Stimulated activated CD4-positive, alpha-beta T cell treated with anti-CD3 and anti-CD28 coated beads, Interleukin-4, amount 100 ng/mL, for 1 hour (primary cell): ENCODE results near the gene DUSP10.

Source experiments
- DNase-seq: peaks from one replicate; pipeline ENCODE4 v3.0.0-alpha.2; 2020

DUSP10 gene

DNA sequence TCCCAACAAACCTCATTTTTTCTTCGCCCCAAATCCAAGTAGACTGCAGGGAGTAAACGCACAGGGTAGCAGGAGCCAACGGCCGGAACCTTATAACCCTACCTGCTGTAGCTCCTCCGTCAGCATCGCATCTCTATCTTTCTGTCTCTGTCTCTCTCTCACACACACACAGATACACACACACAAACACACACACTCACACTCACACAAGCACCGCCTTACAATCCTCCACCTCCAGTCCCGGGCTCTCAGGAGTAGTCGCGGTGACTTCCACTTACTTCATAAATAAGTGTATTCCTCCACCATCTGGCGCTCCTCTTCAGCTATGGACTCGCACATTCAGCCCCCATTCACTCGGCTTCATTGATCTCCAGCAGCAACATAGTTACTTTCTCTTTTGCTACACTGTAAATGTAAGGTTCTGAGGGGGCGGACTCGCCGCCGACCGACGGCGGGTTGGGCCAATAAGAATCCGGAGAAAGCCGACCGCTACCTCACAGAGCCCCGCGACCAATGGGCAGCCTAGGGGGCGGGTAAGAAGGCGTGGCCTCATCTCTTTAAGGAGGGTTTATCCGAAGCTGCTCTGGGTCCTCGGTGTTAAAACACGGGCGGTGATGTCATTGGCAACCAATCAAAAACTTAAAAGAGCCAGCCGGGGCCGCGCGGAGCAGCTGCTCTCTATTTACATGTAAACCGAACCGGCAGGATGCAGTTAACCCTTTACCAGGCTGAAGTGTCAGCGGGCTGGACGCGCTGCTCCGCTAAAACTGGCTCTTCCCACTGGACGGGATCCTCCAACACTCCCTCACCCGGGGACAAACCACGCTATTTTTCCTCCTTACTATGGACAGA lies at the start of gene DUSP10:
TSS of gene DUSP10 (minus strand) at position 387 of the 852 bp plus-strand sequence. CDS start 2,345 bp downstream, outside the sequence.
- DNase-seq, result peak; percentile 97

DNA sequence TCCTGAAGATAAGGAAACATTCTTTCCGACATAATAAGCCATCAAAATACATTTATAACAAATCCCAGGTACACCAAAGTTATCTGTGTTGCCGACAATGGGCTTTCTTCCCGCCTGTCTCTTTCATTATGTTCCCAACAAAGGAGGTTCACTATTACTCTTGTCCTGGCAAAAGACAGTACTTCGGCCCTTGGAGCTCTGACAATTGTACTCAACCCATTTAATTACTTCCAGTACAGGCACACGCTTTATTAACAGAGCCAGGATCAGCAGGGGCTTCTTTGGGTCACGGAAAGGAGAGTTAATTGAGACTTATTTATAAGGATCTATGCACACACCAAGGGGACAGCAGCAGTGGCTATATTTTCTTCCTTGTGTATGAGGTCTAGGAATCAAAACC lies 46.6 kb upstream of the DUSP10 start:
- DNase-seq, result no peak

DNA sequence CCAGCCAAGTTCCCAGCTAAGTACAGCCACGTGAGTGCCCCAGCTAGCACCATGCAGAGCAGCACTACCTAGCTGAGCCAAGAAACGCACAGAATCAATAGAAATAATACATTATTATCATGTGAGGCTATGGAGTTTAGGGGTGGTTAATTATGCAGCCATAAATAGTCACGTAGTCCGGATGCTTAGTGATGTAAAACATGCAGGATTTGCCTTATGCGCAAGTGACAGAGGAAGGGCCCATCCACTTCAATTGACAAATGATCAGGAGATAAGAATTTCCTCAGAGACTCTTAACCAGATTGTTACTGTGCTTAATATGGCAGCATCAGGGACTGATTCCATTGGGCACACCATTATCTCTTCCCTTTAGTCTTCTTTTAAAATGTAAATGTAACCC lies 44.8 kb upstream of the DUSP10 start:
- DNase-seq, result no peak

DNA sequence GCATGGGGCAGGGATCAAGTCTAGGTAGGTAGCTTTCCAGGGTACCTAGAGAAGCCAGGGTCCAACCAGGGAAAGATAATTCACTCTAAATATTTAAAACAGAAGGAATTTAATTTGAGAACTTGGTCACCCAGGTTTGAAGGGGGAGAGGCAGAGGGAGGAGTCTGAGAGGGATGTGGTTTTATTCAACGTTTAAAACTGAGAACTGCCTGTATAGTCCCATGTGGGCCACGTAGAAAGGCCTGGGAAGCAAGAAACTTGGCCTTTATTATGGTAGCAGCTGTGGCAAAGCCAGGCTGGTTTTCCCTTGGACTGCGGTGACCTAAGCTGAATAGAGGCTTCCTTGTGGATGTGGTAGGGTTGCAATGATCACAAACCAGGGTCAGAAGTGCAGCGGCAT lies 42.0 kb upstream of the DUSP10 start:
- DNase-seq, result no peak

DNA sequence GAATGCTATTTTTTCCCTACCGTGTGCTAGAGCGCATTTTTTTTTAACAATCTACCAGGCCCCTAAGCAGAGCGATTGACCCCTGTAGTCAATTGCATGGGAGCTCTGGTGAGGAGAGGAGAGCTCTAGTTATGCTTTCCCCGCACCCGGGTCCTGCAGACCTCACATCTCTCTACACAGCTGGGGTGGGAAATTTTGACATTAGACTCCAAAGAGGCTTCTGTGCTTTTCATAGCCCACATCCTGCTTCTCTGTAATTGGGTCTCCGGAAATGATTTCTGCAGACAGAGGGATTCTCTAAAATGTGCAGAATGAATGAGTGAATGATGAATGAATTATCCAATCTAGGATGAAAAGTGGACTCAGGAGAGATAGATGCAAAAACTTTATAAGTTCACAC lies 41.5 kb upstream of the DUSP10 start:
- DNase-seq, result no peak

DNA sequence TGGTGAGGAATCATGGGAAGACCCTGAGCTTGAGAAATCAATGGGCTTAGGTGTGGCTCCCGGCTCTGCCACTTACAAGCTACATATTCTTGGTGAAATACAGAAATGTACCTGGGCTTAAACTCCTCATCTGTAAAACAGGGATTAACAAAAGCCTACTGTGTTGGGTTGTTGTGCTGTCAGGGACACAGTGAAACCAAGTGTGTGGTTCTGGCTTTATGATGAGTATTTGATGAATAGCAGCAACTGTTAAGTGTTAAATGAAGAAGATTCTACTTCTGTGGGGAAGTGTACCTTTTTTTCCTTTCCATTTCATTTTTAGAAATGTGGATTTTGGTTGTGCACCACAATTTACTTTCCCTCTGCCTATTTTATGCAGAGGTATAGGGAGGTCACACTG lies 41.1 kb upstream of the DUSP10 start:
- no peak for DNase-seq

DNA sequence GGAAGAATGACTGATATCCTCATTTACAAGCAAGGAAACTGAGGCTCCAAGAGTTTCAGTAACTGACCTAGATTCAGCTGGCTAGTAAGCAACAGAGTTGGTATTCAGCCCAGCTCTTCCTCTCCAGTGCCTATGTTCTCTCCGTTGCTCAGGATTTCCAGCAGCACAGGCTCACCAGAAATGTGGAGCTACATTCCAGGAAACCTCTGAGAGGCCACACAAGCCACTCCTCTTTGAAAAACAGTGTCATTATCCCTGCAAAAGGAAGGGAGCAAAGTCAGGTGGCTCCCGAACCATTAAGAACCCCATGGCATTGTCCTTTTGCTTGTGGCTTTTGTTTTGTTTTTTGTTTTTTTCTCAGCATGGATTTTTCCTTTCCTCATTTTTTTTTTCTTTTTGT lies 40.6 kb upstream of the DUSP10 start:
- DNase-seq, result no peak

DNA sequence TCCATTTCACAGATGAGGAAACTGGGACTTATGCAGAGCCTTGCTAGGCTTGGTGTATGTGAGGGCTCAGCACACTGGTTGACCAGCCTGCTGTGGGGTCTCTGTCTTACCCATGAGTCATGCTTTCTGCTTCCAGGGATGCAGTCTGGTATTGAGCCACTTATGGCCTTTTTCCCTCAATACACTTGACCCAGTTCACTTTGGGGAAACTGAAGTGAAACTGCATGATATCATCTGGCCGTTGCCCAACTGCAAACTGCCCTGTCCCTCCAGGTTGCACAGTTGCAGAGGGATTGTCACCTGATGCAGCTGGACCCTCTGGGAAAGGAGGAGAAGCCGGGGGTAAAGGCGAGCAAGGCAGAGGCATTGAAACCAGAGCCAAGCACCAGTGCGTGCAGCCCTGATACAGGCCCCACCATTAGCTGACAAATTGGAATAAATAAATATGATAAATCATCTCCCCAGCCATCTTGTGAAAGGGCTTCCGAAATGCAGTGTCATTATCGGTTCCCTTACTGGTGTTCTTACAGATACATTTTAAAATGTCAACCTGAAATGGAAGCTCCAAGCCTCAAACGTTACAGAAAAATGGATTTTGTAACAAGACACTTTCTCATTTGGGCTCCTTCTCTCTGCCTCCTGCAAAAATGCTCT lies 39.3 kb upstream of the DUSP10 start:
- DNase-seq, result no peak

DNA sequence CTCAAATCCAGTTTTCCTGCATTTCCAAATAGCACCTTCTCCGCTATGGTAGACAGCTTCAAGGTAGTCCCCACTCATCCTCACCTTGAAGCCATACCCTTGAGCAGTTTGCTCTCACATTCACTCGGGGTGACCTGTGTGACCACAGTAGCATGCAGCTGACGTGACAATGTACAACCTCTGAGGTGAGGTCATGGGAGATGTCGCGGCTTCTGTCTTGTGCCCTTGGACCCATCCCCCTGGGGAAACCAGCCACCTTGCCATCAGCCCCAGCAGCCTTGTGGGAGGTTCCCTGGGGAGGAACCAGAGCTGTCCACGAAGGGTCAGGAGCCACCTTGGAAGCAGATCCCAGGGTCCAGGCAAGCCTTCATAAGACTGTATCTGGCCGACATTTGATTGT lies 38.3 kb upstream of the DUSP10 start:
- no peak for DNase-seq

DNA sequence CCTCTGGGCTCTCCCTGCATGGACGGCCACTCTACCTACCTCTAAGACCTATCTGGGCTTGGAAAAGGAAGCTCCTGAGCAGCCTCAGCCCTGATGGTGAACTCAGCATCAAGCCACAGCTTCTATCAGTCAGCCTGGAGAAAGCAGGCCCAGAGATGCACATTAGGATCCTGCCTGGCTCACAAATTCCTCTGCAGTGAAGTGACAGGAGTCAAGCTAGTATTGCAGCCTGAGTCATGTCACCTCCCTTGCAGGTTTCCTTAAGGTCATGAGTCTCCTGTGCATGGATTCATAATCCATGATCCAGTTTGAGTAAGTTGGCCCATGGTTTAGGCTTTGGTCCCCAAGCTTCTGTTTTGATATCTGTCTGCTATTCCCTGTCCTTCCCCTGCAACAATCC lies 37.9 kb upstream of the DUSP10 start:
- DNase-seq, result no peak

DNA sequence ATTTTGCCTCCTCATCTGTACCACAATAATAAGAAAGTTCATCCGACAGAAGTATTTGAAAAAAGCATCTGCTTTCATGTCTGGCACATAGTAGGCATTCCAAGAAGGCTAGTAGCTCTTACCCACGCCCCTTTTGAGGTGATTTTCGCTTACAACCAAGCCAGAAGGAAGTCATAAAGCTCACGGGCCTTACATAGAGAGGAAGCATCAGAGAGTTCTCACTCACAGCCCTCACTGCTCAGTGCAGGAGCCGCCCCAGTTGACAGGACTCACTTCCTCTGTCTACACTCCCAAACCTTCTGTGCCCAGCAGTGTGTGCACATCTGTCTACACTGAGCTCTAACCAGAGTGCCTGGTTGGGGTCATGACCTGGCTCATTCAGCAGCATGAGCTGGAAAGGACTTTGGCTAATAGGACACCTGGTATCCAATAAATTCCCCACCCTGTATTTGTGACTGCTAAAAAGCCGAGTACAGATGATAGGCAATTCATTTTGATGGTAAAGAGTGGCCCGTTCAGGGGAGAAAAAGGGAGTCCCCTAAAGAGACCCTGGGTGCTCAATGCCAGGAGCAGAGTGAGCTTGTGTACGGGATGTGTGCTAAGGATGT lies 36.8 kb upstream of the DUSP10 start:
- DNase-seq, result peak; percentile 16

DNA sequence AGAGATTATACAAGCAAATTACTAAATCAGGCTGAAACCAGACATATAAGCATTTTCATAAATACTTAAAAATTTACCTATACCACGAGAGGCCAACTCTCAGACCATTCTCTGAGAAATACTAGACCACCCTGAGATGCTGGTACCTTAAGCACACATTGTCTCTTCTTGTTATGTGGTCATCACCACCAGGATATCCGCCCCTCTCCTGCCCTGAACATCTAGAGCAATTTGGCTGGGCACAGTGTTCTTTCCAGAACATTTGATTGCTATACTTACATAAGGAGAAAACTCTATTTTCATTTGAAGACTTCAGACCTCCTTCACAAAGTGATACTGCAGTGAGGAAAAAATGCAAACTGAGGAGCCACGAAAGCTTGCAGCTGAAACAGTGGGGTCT lies 36.2 kb upstream of the DUSP10 start:
- DNase-seq, result no peak

DNA sequence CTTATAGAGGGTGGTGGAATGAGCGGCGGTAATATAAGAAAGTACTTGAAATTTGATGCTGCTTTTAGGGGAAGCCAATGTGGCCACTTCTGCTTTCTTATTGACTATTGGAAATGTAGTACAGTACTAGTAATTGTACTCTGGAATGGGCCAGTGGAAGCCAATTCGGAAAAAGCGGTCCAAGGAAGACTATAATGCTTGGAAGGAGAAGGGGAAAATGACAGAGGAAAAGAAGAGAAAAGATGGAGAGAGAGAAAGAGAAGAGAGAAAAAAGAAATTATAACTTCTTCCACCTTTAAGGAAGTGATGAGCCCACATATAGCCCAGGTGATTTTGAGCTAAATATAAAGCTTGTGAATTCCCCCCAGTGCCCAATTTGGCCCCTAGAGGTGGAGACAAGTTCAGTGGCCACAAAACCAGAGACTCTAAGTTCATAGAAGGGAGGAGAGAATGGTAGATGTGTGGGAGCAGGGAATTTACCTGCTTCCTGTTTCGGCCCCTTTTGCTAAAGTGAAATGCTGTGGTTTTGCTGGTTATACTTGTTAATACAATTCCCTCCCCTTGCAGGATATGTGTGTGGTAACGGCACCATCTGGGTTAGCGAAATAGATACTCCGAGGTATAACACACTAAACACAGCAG lies 35.7 kb upstream of the DUSP10 start:
- peak; percentile 29 for DNase-seq

DNA sequence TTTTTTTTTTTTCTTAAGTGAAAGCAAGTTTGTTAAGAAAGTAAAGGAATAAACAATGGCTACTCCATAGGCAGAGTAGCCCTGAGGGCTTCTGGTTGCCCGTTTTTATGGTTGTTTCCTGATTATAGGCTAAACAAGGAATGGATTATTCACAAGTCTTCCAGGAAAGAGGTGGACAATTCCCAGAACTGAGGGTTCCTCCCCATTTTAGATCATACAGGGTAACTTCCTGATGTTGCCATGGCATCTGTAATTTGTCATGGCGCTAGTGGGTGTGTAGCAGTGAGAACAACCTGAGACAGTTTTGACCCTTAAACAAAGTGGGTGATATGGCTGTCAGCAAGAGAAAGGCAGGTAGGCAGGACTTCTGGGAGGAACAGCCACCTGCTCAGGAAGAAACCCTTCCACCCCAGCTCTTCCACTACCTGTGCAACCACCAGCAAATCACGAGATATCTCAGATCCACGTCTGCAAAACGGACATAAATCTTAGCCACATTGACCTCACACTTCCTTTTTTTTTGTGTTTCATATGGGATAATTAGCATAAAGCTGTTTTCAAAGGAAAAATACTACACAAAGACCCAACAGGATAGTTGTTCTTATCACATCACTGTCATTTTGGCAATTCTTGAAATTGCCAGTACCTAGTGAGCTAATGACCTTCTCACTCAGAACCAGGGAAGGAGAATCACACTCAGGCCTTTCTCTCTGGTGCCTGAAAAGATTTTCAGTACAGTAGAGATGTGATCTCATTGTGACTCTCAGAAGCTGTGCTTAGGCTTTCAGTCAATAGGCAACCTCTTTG lies 34.8 kb upstream of the DUSP10 start:
- DNase-seq, result no peak

DNA sequence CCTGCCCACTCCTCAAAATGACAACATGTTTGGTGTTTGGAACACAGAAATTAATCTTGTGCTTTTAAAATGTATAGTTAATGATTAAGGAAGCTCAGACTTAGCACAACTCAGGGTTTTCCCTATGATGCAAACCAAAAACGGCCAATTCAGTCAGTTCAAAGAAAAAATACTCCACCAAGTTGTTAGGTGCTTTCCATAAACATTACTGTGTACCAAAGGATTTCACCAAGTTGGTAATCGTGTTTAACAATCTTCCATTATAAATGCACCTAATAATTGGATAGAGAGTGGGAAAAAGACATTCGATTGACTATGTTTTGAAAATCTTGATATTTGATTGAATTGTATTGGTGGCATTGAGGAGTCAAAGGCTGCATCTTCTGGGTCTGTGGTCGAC lies 33.3 kb upstream of the DUSP10 start:
- no peak for DNase-seq

DNA sequence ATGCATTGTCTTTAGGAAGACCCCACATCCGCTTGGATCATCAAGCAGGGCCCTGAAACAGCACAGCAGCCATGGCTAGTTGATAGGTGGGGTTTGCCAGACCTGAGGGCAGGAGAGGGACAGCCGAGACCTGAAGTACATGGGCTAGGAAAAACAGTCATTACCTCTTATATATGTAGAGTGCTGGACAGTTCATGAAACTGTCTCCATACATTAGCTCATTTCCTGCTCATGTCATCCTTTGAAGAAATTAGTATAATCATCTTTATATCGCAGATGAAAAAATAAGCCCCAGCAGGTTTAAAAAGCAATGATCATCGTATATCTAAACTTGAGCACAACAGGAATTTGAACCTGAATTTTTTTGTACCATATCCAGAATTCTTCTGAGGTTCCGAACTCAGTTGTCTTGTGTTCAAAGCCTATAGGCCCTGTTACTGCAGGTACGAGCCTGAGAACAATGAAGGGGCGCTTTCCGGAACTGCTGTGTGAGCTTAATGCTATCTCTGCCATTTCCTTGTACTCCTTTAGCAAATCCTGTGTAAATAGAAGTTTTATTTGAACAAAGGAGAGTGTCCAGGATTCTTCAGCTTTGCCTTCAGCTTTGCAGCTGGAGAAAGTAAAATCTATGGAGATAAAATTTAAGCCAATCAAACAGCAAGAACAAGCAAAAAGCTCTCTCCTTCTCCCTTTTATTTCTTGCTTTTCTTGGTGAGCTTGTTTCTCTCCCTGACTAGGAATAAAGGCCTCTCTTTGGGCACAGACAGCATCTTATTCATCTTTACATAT lies 32.4 kb upstream of the DUSP10 start:
- no peak for DNase-seq

DNA sequence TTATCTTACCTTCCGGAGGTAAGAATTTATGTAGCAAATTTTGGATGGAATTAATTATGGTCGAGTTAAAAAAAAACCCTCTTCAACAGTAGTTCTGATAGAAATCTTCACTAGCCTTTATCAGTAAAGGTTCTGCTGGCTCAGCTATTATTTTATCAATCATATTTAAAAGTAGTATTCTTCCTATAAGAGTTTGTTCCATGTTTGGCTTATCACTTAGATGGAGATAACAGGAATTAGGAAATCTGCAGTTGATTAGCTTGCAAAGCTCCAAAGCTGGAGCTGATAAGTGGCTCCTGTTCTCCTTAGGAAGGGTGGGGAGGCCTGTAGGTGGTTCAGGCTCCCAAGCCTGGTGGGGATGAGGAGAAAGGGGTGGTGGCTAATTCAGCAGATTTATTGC lies 31.5 kb upstream of the DUSP10 start:
- DNase-seq, result no peak

DNA sequence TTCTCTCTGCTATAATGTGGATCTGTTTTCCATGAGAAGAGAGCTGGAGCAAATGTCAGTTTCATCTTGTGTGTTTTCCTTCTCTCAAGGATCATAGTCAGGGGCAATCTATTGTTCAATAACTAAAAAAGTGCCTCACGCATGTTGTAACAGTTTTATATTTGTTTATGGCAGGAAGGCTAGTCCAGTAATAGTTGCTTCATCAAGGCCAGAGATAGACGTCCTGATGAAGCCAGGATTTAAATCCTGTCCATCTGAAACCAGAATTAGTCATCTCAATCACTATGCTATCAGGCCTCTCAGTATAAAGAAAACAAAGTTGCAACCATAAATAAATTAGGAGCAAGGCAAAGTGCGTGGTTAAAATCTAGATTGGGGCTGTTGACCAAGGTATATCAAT lies 30.2 kb upstream of the DUSP10 start:
- no peak for DNase-seq

DNA sequence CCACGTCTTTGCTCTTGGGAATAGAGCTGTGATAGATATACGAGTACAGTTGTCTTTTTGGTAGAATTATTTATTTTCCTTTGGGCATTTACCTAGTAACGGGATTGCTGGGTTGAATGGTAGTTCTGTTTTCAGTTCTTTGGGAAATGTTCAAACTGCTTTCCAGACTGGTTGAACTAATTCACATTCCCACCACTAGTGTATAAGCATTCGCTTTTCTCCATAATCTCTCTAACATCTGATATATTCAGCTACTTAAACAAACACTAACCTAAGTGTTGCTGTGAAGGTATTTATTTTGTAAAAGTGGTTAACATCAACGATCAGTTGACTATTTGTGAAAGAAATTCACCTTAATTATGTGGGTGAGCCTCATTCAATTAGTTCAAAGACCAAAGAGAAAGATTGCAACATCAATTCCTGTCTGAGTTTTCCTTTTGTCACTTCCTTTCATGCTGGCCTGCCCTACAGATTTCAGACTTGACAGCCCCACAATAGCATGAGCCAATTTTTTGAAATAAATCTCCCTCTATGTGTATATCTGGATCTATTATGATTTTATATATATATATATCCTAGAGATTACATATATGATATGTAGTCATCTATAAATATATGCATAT lies 26.7 kb upstream of the DUSP10 start:
- DNase-seq, result no peak

DNA sequence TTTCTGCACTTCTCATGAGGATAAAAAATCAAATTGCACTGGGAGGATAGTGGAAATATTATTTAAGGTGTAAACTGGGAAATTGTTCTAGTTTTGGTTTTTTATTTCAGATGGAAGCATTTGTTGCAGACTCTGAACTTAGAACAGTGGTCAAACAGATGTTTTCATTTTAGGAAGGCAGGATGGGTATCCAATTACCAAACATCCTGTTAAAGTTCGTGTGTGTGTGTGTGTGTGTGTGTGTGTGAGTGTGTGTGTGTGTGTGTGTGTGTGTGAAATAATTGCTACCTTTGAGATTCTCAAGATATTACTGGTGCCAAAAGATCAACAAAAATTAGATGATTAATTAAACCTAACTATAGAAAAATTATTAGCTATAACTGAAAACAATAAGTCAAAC lies 24.3 kb upstream of the DUSP10 start:
- no peak for DNase-seq

DNA sequence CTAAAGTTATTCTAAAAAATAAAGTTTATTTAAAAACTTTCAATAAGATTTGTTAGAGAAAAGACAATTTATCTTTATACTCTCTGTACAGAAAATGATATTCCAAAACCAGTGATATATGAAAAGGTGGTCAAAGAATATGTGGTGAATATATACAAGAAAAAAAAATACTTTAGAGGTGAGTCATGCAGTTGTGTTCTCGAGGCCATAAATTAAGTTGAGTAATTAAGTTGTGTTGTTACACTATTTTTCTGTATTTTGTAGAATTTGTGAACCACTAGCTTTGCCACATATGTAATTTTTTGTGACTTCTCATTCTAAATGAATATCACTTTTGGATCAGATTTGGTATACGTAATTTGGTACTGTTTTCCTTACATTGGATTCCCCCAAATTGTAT lies 23.6 kb upstream of the DUSP10 start:
- no peak for DNase-seq

DNA sequence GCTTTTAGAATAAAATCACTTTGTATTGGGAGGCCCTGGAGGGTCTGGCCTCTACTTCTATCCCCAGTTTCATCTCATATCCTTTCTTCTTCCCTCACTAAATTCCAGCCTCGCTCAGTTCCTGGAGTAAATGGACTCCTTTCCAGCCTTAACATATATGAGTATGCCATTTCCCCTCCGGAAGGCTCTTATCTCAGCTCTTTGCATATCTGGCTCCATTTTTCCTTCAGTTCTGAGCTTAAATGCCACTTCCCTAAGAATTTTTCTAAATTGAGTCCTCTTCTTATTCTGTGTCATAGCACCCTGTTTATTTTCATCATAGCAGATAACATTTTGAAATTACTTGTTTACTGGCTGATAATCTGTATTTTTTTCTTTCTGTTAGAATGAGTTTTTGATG lies 20.2 kb upstream of the DUSP10 start:
- DNase-seq, result no peak
